ENCODE measurements around the gene MX2. TPM values are rescaled to one million over a fixed set of nuclear protein-coding genes. Genes with fewer than 3 reads are reported as not detected.

Gene MX2
- total RNA-seq, 1 donor from 2014 or later, result 0.92 TPM

- Mint-ChIP-seq H3K4me1 (ENCODE audit: unreplicated experiment) (peaks cover 4% of the 10 kb centered on the region), H3K36me3 (no peaks in the 10 kb centered on the region), H3K27me3 (peaks cover 3% of the 10 kb centered on the region), H3K9me3 (peaks cover 4% of the 10 kb centered on the region), H3K27ac (no peak overlapping the region), H3K4me3 (no peak overlapping the region)
- TF ChIP-seq CTCF (conservative IDR thresholded peaks at IDR 0.05), result no peak
- DNase-seq (ENCODE audit: extremely low spot score, unreplicated experiment), result no peak
These were observed 36.4 kb downstream of the MX2 start for GRCh38 chr21:41398251-41398650.

- H3K4me1 Mint-ChIP-seq (ENCODE audit: unreplicated experiment), result peaks cover 4% of the 10 kb centered on the region
- no peak for DNase-seq (ENCODE audit: extremely low spot score, unreplicated experiment)
- H3K36me3 Mint-ChIP-seq, result no peaks in the 10 kb centered on the region
- no peak overlapping the region for H3K4me3 Mint-ChIP-seq
- peaks cover 3% of the 10 kb centered on the region for H3K27me3 Mint-ChIP-seq
- peaks cover 4% of the 10 kb centered on the region for H3K9me3 Mint-ChIP-seq
- no peak overlapping the region for H3K27ac Mint-ChIP-seq
- no peak for TF ChIP-seq CTCF (conservative IDR thresholded peaks at IDR 0.05)
These were observed 37.0 kb downstream of the MX2 start for GRCh38 chr21:41398831-41399230.

GRCh38 chr21:41399246-41399800, 37.5 kb downstream of the MX2 start:
- Mint-ChIP-seq H3K4me1 (ENCODE audit: unreplicated experiment) (peaks cover 4% of the 10 kb centered on the region), H3K9me3 (peaks cover 4% of the 10 kb centered on the region), H3K36me3 (no peaks in the 10 kb centered on the region), H3K27ac (no peak overlapping the region), H3K27me3 (peaks cover 3% of the 10 kb centered on the region), H3K4me3 (no peak overlapping the region)
- no peak for DNase-seq (ENCODE audit: extremely low spot score, unreplicated experiment)
- no peak for TF ChIP-seq CTCF (conservative IDR thresholded peaks at IDR 0.05)

- Mint-ChIP-seq H3K27me3 (peaks cover 3% of the 10 kb centered on the region), H3K4me3 (no peak overlapping the region), H3K4me1 (ENCODE audit: unreplicated experiment) (no peaks in the 10 kb centered on the region), H3K9me3 (no peaks in the 10 kb centered on the region), H3K36me3 (no peaks in the 10 kb centered on the region), H3K27ac (no peak overlapping the region)
- no peak for DNase-seq (ENCODE audit: extremely low spot score, unreplicated experiment)
- TF ChIP-seq CTCF (conservative IDR thresholded peaks at IDR 0.05), result no peak
These were observed 40.4 kb downstream of the MX2 start for GRCh38 chr21:41402231-41402630.

- no peak for DNase-seq (ENCODE audit: extremely low spot score, unreplicated experiment)
- no peaks in the 10 kb centered on the region for H3K36me3 Mint-ChIP-seq
- H3K4me3 Mint-ChIP-seq, result no peak overlapping the region
- TF ChIP-seq CTCF (conservative IDR thresholded peaks at IDR 0.05), result no peak
- H3K27me3 Mint-ChIP-seq, result peaks cover 3% of the 10 kb centered on the region
- H3K9me3 Mint-ChIP-seq, result no peaks in the 10 kb centered on the region
- no peaks in the 10 kb centered on the region for H3K4me1 Mint-ChIP-seq (ENCODE audit: unreplicated experiment)
- H3K27ac Mint-ChIP-seq, result no peak overlapping the region
These were observed 41.0 kb downstream of the MX2 start for GRCh38 chr21:41402796-41403195.

GRCh38 chr21:41403331-41403730, 41.5 kb downstream of the MX2 start:
- no peak overlapping the region for H3K27ac Mint-ChIP-seq
- no peak for DNase-seq (ENCODE audit: extremely low spot score, unreplicated experiment)
- H3K4me3 Mint-ChIP-seq, result no peak overlapping the region
- peaks cover 7% of the 10 kb centered on the region for H3K27me3 Mint-ChIP-seq
- TF ChIP-seq CTCF (conservative IDR thresholded peaks at IDR 0.05), result no peak
- no peaks in the 10 kb centered on the region for H3K9me3 Mint-ChIP-seq
- no peaks in the 10 kb centered on the region for H3K36me3 Mint-ChIP-seq
- H3K4me1 Mint-ChIP-seq (ENCODE audit: unreplicated experiment), result no peaks in the 10 kb centered on the region

Data from type B pancreatic cell (in vitro differentiated cells).